K562 treated with DMSO at 1 percent for 24 hours (cell line): ENCODE measurements around the gene PAX9. TPM values are rescaled to one million over a fixed set of nuclear protein-coding genes. Genes with fewer than 3 reads are reported as not detected.

Experiments
- total RNA-seq: library from RNA; unstranded; fragments of 300-600 nt; gene quantifications from 2 replicates; pipeline ENCODE4 v1.2.3, GENCODE V29; 2022; ENCODE audit warnings: low read depth; ENCODE audit not compliant: insufficient read depth

PAX9 gene
- 2.4 and 2.7 TPM in 2 replicates for total RNA-seq

GRCh38 chr14:36661506-36662257 lies at the start of gene PAX9:
Gene PAX9, plus strand, starts transcription at chr14:36661860. Its CDS starts 230 bp downstream, at chr14:36662090.

Other genes with a start within 250 kb of the PAX9 start
- not detected in 2 replicates for gene NKX2-1, start 141.6 kb upstream of the PAX9 start, total RNA-seq
- not detected in 2 replicates for gene NKX2-8, start 79.2 kb upstream of the PAX9 start, total RNA-seq